Left colon (tissue), 2 donors: ENCODE measurements around the gene CST5. TPM values are rescaled to one million over a fixed set of nuclear protein-coding genes. Genes with fewer than 3 reads are reported as not detected.
A peak's percentile ranks its signal among the peaks of the same experiment; 100 is the strongest.
"Not testable (repeated sequence)": the region's sequence is repeated elsewhere in the genome, so short reads cannot be mapped to it uniquely, and the experiment has no call there.

Experiments
- ATAC-seq: fragments of 200-7000 bp; cut with Tn5 transposase; one replicate; pipeline ENCODE4 v1.9.1; 2020; ENCODE audit warnings: mild to moderate bottlenecking, moderate library complexity
- DNase-seq, 2 donors: peaks; one replicate each; pipeline ENCODE4 v3.0.0-alpha.2; 2020
- intact Hi-C, 2 donors: fragments of 100-400 bp; cut with DNase I in 1 of 2; cut with micrococcal nuclease in 1 of 2; formaldehyde crosslinking; loops; one replicate each; pipeline versions ENCODE4 v1.11.2 to v1.14.0; 2022; cut with DNase I, micrococcal nuclease
- total RNA-seq, 2 donors: library from RNA; stranded (reverse); fragmentation: NEBNext Ultra II Directional; extraction: Animal tissue kit (Norgen Biotek cat#: 25700); gene quantifications; one replicate each; pipeline ENCODE4 v1.2.1, GENCODE V29; 2021
- donor health status: DM: no; HTN: no; CAD: no.
- donor health status: DM: yes; HTN: yes; CAD: no.

Gene CST5
- total RNA-seq, 2 donors from 2014 or later, result not detected

DNA sequence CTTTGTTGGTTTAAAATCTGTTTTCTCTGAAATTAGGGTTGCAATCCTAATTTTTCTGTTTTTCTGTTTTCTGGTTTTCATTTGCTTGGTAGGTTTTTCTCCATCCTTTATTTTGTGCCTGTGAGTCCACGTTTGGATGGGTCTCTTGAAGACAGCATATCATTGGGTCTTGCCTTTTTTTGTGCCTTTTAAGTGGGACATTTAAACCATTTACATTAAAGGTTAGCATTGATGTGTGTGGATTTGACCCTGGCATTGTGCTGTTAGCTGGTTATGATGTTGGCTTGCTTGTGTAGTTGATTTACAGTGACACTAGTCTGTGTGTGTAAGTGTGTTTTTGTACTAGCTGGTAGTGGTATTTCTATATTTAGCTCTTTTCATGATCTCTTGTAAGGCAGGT, 28.0 kb upstream of the CST5 start:
- no peak for ATAC-seq
- intact Hi-C loops, result no loop called here
- no peak for DNase-seq

GRCh38 chr20:23902396-23902795, 22.8 kb upstream of the CST5 start:
- ATAC-seq, intact Hi-C loops, DNase-seq: not testable (repeated sequence)

DNA sequence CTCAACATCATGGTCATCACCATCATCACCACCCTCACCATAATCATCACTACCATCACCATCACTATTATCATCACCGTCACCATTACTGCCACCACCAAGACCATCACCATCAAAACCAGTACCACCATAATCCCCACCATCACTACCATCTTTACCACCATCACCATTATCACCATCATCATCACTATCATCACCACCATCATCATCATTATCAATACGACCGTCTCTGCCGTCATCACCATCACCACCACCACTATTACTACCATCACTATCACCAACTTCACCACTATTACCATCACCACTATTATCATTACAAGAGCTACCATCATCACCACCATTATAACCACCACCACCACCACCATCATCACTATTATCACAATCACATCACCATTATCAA, 11.3 kb upstream of the CST5 start:
- DNase-seq, ATAC-seq, intact Hi-C loops: not testable (repeated sequence)

DNA sequence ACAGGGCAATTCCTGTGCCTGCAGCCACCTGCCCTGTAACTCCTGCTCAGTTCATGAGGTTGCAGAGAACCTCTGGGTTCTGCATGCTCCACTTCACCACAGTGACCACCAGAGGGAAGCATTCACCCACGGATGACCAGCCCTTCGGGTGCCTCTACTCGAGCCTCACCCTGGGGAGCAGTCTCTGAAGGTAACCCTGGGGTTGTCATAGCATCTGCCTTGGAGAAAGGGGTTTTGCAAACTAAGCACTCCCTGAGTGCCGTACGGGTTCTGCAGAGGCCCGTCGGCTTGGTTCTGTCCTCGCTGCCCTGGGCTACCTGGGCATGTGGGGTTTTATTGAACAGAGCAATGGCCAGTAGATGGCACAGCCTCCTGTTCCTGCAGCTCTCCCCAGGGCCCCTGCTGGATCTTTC, 10.2 kb upstream of the CST5 start:
- ATAC-seq (peak; percentile 61), DNase-seq (peak in 1 of 2 donors; percentile 22)
- intact Hi-C loops, result no loop called here

GRCh38 chr20:23887856-23888255, 8.3 kb upstream of the CST5 start:
- ATAC-seq, result no peak
- intact Hi-C loops, result no loop called here
- no peak for DNase-seq

GRCh38 chr20:23884771-23885162, 5.2 kb upstream of the CST5 start:
- intact Hi-C loops, result no loop called here
- DNase-seq (no peak), ATAC-seq (no peak)

DNA sequence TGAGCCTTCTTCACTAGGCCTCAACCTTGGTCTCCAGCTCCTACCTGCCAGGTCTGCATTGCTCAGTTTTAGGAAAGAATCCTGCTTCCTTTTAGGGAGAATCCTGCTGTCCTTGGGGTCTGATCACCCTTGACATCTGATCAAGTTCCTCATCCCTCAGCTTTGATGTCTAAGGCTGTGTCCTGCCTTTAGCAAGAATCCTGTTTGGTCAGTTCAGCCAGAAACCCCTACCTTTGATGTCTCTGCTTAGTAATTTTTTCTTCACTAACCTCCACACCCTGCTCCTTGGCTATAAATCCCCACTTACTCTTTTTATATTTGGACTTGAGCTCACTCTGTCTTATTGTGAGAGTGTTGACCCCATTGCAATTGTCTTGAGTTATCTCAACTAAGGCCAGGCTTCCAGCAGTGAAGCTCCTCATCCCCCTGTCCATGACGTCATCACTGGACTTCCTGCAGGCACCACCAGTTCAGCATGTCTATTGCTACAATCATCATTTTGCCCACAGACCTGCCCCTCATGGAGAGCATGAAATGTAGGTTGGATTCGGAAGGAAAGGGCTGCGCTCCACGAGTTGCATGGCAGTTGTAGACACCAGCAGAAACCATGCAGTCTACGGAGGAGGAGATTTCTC, 4.7 kb upstream of the CST5 start:
- ATAC-seq (no peak), DNase-seq (no peak)
- intact Hi-C loops, result no loop called here

- ATAC-seq, result no peak
- DNase-seq, result no peak
- intact Hi-C loops, result no loop called here
Measured at GRCh38 chr20:23881371-23881770, 1.8 kb upstream of the CST5 start.

DNA sequence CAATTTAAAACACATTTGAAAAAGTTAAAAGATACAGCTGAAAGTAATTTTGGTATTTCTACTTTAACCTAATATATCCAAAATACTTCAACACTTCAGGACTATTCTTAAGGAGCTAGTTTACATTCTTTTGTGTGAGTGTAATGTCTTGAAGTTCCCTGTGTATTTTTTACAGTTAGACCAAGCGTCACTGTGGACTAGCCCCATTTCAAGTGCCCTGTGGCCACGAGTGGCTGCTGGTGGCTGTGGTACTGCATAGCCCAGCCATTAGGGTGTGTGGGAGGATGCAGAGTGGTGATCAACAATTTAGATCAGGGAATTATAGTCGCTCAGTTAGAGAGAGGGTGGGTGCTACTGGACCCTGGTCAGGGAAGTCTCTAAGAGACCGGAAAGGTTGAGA, 869 bp upstream of the CST5 start:
- DNase-seq (no peak), ATAC-seq (no peak)
- intact Hi-C loops, result no loop called here

- DNase-seq (no peak), ATAC-seq (no peak)
- intact Hi-C loops, result no loop called here
Measured at GRCh38 chr20:23879811-23880374, 345 bp upstream of the CST5 start.

GRCh38 chr20:23878787-23879186, 761 bp downstream of the CST5 start:
- no peak for DNase-seq
- intact Hi-C loops, result no loop called here
- ATAC-seq, result no peak

DNA sequence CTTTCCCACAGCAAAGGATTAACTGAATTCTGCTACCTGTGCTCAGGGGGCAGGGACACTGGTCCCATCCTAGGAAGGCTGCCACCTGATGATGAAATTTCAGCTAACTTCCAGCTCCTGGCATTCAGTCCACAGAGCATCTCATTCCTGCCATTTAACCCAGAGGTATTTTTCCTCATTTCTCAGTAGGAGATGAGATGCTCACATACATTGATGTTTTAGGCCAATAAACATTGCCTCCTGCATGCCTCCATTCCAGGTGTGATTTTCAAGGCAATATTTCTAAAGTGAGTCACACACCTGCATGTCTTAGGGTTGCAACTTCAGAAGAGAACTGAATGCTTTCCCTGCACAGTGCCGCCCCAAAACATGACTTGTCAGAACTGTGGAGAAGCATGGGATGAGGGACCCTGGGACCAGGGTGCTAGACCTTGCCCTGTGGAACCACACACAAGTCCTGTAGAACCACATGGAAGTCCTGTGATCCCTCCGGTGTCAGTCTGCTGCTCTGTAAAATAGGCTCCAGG, 1.5 kb downstream of the CST5 start:
- intact Hi-C loops, ATAC-seq, DNase-seq: not testable (repeated sequence)

DNA sequence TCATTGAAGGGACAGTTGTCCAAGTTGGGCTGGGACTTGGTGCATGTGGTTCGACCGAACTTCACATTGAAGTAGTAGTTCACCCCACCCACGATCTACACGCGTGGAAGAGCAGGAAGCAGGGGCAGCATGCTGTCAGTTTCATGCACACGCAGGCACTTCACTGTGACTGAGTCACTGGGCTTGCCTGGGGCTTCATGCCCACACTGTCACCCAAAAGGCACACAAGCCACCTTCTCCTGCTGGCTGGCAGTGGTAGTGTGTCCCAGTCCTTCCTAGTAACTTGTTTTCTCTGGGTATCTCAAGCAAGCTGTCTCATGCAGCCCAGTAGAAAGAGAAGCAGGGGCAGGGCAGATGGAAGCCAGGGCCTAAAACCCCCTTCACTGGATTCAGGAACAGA, 2.0 kb downstream of the CST5 start:
- ATAC-seq (no peak), DNase-seq (no peak)
- intact Hi-C loops, result no loop called here

DNA sequence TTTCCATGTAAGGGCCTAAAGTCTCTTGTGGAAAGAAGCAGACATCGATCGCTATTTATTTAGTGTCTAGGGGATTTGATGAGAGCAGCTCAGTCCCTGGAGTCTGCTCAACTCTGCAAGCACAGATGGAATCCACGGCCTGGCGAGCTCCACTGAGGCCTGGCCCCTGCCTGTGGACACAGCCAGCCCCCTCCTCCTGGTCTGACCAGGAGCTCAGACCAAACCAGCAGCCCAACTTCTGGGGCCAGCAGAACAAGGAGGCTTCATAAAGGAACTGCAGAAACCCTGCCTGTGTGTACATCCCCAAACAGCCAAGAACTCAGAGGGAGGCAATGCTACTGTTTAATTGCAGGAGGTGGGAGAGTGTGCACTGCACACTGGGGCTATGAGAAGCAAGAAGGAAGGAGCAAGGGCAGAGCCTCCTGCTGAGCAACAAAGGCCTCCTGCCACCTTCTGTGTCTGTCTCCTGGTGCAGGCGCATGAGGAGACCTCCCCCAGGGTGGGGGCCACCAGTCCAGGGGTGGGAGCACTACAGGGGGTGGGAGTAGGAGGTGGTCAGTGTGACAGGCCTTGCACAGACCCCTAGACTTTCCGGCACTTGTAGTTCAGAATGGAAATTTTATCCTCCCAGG, 3.8 kb downstream of the CST5 start:
- intact Hi-C loops, result no loop called here
- ATAC-seq (no peak), DNase-seq (no peak)

DNA sequence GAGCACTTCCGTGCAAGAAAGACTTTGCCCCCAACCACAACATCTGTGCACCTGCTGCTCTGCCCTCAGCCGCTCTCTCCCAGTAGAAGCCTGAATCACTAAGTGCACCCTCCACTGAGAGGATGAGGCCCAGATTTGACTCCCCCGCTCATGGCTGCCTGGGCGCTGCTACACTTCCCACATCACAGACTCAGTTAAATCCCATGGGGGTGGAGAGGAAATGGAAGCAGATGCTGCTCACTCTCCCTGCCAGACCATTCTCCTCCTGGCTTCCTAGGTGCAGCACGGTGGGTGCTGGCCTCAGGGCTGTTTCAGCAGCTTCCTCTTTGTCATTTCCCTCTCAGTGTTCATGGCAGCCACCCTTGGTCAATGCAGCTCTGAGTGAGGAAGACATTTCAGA, 4.8 kb downstream of the CST5 start:
- DNase-seq (no peak), ATAC-seq (no peak)
- intact Hi-C loops, result no loop called here

- intact Hi-C loops, result no loop called here
- ATAC-seq (no peak), DNase-seq (no peak)
Measured at GRCh38 chr20:23873370-23874015, 6.1 kb downstream of the CST5 start.

DNA sequence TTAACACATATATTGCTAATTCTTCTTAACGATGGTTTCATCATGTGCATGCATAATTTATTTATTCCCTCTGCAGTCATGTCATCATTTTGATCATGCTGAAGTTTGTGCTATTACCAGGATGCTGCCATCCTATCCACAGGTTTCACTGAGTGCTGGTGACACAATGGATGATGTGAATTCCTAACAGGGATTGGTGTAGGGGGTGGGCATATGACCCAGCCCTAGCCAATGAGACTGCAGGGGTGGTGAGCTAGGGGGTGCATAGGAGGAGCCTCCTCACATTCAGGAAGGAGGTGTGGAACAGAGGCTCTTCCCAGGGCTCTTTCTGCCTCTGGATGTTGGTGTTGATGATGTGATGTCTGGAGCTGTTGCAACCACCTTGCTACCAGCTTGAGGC, 7.5 kb downstream of the CST5 start:
- intact Hi-C loops, result no loop called here
- ATAC-seq (no peak), DNase-seq (no peak)

- intact Hi-C loops, result no loop called here
- no peak for DNase-seq
- ATAC-seq, result no peak
Measured at GRCh38 chr20:23870461-23870860, 9.1 kb downstream of the CST5 start.

DNA sequence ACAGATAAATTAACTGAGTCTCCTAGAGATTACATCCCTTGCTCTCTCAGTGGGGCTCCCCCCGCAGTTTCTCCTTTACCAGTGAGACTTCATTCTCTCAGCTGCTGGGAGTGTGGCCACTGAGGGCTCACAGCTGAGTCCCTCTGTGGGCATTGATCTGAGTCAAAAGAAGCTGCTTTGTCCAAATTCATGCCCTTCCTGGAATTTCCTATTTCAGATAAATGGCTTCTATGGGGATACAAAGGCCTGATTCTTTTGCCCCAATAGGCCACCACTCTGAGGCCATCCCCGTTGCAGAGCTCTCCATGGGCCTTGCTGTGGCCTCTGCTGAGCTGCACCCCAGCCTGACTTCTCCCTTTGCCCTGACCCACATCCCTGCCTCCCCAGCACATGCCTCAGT, 10.0 kb downstream of the CST5 start:
- ATAC-seq, result no peak
- intact Hi-C loops, result no loop called here

DNA sequence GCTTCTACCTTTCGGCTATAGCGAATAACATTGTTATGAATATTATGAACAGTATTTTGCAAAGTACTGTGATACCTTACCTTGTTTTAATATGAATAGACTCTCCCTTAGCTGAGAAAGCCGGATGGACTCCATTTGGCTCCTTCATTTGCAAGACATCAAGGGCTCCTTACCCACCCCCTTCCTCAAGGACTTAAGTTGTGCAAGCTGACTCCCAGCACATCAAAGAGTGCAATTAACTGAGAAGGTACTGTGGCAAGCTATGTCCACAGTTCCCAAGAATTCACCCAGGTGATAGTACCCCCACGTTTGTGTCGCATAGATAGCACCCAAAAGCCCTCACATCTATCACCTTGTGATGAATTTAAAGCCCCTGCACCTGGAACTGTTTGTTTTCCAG, 11.2 kb downstream of the CST5 start:
- intact Hi-C loops, result no loop called here
- DNase-seq, result no peak
- no peak for ATAC-seq

More for the DNA sequence above, 10.0 kb downstream of the CST5 start:
- no peak for DNase-seq
